Testis (tissue), 2 donors: ENCODE data around the gene TPMT.

Source experiments
- CTCF ChIP-seq, 3 experiments: fragments of 450-650 bp in 2 of 3; fragments of 200-600 bp in 1 of 3; sonication (generic) in 1 of 3; IDR thresholded peaks; one replicate each; pipeline ENCODE4 v1.5.1; 2016 to 2019; ENCODE audit warnings: antibody characterized with exemption in 3 of 3, mild to moderate bottlenecking in 2 of 3, moderate library complexity in 1 of 3
- POLR2A ChIP-seq: fragments of 450-650 bp; IDR thresholded peaks from one replicate; pipeline ENCODE4 v1.6.1; 2017; ENCODE audit warnings: antibody characterized with exemption, mild to moderate bottlenecking, moderate library complexity

GRCh38 chr6:18078866-18079265, 76.0 kb downstream of the TPMT start:
- TF ChIP-seq CTCF (IDR thresholded peaks at IDR 0.05) (no peak), POLR2A (no peak)
